Measurements from ENCODE around the gene INSYN2B.

GRCh38 chr5:169905017-169905416 lies 75.3 kb downstream of the INSYN2B start:
- TF ChIP-seq CTCF (IDR thresholded peaks at IDR 0.05) (no peak), POLR2A (IDR thresholded peaks at IDR 0.05) (no peak)

Measured in heart left ventricle (tissue), 13 donors.